ENCODE measurements around the gene WFDC2.

- TF ChIP-seq HDAC2 (CRISPR knock-in tag; IDR thresholded peaks at IDR 0.05) = no peak
- TF ChIP-seq, protein P1, sequence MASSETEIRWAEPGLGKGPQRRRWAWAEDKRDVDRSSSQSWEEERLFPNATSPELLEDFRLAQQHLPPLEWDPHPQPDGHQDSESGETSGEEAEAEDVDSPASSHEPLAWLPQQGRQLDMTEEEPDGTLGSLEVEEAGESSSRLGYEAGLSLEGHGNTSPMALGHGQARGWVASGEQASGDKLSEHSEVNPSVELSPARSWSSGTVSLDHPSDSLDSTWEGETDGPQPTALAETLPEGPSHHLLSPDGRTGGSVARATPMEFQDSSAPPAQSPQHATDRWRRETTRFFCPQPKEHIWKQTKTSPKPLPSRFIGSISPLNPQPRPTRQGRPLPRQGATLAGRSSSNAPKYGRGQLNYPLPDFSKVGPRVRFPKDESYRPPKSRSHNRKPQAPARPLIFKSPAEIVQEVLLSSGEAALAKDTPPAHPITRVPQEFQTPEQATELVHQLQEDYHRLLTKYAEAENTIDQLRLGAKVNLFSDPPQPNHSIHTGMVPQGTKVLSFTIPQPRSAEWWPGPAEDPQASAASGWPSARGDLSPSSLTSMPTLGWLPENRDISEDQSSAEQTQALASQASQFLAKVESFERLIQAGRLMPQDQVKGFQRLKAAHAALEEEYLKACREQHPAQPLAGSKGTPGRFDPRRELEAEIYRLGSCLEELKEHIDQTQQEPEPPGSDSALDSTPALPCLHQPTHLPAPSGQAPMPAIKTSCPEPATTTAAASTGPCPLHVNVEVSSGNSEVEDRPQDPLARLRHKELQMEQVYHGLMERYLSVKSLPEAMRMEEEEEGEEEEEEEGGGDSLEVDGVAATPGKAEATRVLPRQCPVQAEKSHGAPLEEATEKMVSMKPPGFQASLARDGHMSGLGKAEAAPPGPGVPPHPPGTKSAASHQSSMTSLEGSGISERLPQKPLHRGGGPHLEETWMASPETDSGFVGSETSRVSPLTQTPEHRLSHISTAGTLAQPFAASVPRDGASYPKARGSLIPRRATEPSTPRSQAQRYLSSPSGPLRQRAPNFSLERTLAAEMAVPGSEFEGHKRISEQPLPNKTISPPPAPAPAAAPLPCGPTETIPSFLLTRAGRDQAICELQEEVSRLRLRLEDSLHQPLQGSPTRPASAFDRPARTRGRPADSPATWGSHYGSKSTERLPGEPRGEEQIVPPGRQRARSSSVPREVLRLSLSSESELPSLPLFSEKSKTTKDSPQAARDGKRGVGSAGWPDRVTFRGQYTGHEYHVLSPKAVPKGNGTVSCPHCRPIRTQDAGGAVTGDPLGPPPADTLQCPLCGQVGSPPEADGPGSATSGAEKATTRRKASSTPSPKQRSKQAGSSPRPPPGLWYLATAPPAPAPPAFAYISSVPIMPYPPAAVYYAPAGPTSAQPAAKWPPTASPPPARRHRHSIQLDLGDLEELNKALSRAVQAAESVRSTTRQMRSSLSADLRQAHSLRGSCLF (CRISPR knock-in tag; IDR thresholded peaks at IDR 0.05; ENCODE audit: borderline replicate concordance) = no peak
- TF ChIP-seq SMAD1 (CRISPR knock-in tag; IDR thresholded peaks at IDR 0.05; ENCODE audit: borderline replicate concordance, low read depth) = no peak
- TF ChIP-seq MAFK (conservative IDR thresholded peaks at IDR 0.05 in 1 of 2, IDR thresholded peaks at IDR 0.05 in 1 of 2; ENCODE audit: low read length in 2 of 2) = no peak
- no peak for TF ChIP-seq ZFX (CRISPR knock-in tag; IDR thresholded peaks at IDR 0.05; ENCODE audit: low read depth)
- TF ChIP-seq RFX1 (IDR thresholded peaks at IDR 0.05) = no peak
- no peak for TF ChIP-seq ZNF230 (CRISPR knock-in tag; IDR thresholded peaks at IDR 0.05)
Observed at GRCh38 chr20:45479822-45480221, 10.3 kb downstream of the WFDC2 start.

Data from HepG2 (cell line).